Esophagus squamous epithelium (tissue), 5 donors: Measurements from ENCODE around the gene C20orf96. TPM values are rescaled to one million over a fixed set of nuclear protein-coding genes. Genes with fewer than 3 reads are reported as not detected.

ENCODE experiments used
- DNase-seq: peaks from one replicate; lab custom pipeline; 2025; lab: John Stamatoyannopoulos, UW
- H3K27ac ChIP-seq, 4 donors: fragments of 200-600 bp; sonication (generic); one replicate each; pipeline ENCODE4 v1.5.1; 2016 to 2019; ENCODE audit warnings: mild to moderate bottlenecking in 1 of 4
- H3K27me3 ChIP-seq, 4 donors: fragments of 200-600 bp; sonication (generic); 1 replicate in 3 of 4; 2 replicates in 1 of 4; pipeline versions ENCODE4 v1.5.1 to v1.6.0; 2017 to 2021; ENCODE audit warnings: antibody characterized with exemption in 1 of 4
- H3K36me3 ChIP-seq, 3 donors: fragments of 200-600 bp; sonication (generic); one replicate each; pipeline ENCODE4 v1.5.1; 2016 to 2019
- H3K4me1 ChIP-seq, 3 donors: fragments of 200-600 bp; sonication (generic); one replicate each; pipeline ENCODE4 v1.5.1; 2017 to 2019
- H3K4me3 ChIP-seq, 4 donors: fragments of 200-600 bp; sonication (generic); 1 replicate in 3 of 4; 2 replicates in 1 of 4; pipeline ENCODE4 v1.5.1; 2016 to 2019; ENCODE audit warnings: mild to moderate bottlenecking in 2 of 4, moderate library complexity in 1 of 4
- H3K9me3 ChIP-seq, 3 donors: fragments of 200-600 bp; sonication (generic); one replicate each; pipeline ENCODE4 v1.5.1; 2016 to 2019
- CTCF ChIP-seq, 6 experiments: fragments of 450-650 bp in 4 of 6; fragments of 200-600 bp in 2 of 6; sonication (generic) in 2 of 6; IDR thresholded peaks; one replicate each; pipeline ENCODE4 v1.5.1; 2016 to 2019; ENCODE audit warnings: antibody characterized with exemption in 6 of 6, mild to moderate bottlenecking in 4 of 6, moderate library complexity in 4 of 6
- POLR2A ChIP-seq, 4 donors: fragments of 450-650 bp; IDR thresholded peaks; one replicate each; pipeline ENCODE4 v1.6.1; 2017; ENCODE audit warnings: antibody characterized with exemption in 4 of 4, mild to moderate bottlenecking in 4 of 4, moderate library complexity in 3 of 4
- WGBS, 2 donors: methylation state at CpG; one replicate each; pipeline ENCODE4 v1.1.5; 2018; 5-methylcytosine and 5-hydroxymethylcytosine counted together
- intact Hi-C: fragments of 100-400 bp; cut with DNase I; formaldehyde crosslinking; loops from one replicate; pipeline ENCODE4 v1.15.0; 2022
- total RNA-seq, 4 donors: library from RNA; depleted of rRNA; stranded (reverse); fragments of >200 nt; gene quantifications; one replicate each; pipeline ENCODE4 v1.1.0, GENCODE V29; 2016
- donor health status: DM: yes; HTN: yes; CAD: no.

The C20orf96 gene
- total RNA-seq, 4 donors from 2014 or later: 0.19 to 1.1 (median 0.89) TPM

- intact Hi-C loops: no loop called here
- WGBS, 2 donors: 51 to 62% methylated on average over 2 to 4 of the region's 5 CpGs
Observed at GRCh38 chr20:270517-270916, 20.0 kb downstream of the C20orf96 start.

DNA sequence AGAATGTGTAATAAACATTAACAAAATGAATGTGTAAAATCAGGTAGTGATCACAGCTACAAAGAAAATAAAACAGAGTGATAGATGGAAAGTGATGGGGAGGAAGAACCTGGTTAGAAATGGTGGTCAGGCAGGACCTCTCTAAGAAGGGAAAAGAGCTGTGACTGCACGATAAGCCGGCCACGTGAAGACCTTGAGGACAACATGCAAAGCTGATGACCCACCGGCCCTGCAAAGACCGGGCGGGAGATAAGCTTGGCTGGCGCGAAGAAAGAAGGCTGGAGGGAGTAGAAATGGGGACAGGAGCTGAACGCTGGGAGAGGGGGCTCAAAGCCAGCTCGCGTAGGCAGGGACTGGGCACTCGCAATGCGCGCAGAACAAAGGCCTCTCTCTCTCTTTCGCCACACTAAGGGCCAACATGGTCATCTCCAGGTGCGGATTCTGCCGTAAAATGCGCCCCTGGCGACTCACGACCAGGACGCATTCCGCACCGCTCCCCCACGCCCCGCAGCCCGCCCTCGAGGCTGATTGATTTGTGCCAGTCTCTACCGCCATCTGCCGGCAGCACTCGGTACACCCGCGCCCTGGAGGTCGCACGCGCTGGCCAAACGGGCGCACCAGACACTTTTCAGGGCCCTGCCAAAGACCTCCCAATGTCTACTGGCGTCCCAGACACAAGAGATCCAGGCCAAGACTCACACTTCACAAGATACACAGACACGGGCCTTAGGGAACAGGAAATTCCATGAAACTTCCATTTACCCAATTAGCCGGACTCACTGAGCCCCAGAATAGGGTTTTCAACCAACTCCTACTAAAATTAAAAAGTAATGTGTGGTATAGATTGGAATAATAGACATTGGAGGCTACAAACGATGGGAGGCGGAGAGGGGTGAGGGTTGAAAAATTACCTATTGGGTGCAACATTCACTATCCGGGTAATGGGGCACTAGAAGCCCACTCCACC lies 23.7 kb downstream of the C20orf96 start:
- intact Hi-C loops: loop anchor here (10.0 kb wide), 1 partner anchor 52 kb away; no protein-coding TSS in a partner anchor
- peaks cover 0 to 18% (median 0%) of the 10 kb centered on the region in 4 donors for H3K27me3 ChIP-seq
- H3K27ac ChIP-seq: no peak overlapping the region
- peak; percentile 24 for DNase-seq
- WGBS, 2 donors: 9 to 14% methylated on average over 24 to 27 of the region's 43 CpGs
- H3K9me3 ChIP-seq: no peaks in the 10 kb centered on the region
- H3K36me3 ChIP-seq: no peaks in the 10 kb centered on the region
- H3K4me1 ChIP-seq: peaks cover 3 to 12% (median 4%) of the 10 kb centered on the region in 3 donors
- peak; percentile 88 to 99 (median 91) for TF ChIP-seq CTCF (IDR thresholded peaks at IDR 0.05)
- no peak for TF ChIP-seq POLR2A (IDR thresholded peaks at IDR 0.05)
- peak overlapping the region; percentile 12 to 62 (median 46) for H3K4me3 ChIP-seq

More at GRCh38 chr20:270517-270916, 20.0 kb downstream of the C20orf96 start:
- H3K9me3 ChIP-seq: no peaks in the 10 kb centered on the region
- peaks cover 3 to 12% (median 4%) of the 10 kb centered on the region in 3 donors for H3K4me1 ChIP-seq
- no peak overlapping the region for H3K27ac ChIP-seq
- no peak for TF ChIP-seq POLR2A (IDR thresholded peaks at IDR 0.05)
- TF ChIP-seq CTCF (IDR thresholded peaks at IDR 0.05): no peak
- no peak overlapping the region for H3K4me3 ChIP-seq
- peaks cover 0 to 3% (median 0%) of the 10 kb centered on the region in 3 donors for H3K36me3 ChIP-seq
- DNase-seq: no peak
- peaks cover 0 to 11% (median 0%) of the 10 kb centered on the region in 4 donors for H3K27me3 ChIP-seq

- 73% methylated on average over 4 of the region's 13 CpGs; no CpG with 5 or more reads in 1 of the 2 donors for WGBS, 2 donors
- peaks cover 0 to 18% (median 0%) of the 10 kb centered on the region in 4 donors for H3K27me3 ChIP-seq
- TF ChIP-seq POLR2A (IDR thresholded peaks at IDR 0.05) (no peak), CTCF (IDR thresholded peaks at IDR 0.05) (no peak)
- no peaks in the 10 kb centered on the region for H3K9me3 ChIP-seq
- no peak overlapping the region for H3K27ac ChIP-seq
- intact Hi-C loops: loop anchor here (10.0 kb wide), 1 partner anchor 49 kb away; no protein-coding TSS in a partner anchor
- no peak for DNase-seq
- no peak overlapping the region for H3K4me3 ChIP-seq
- H3K36me3 ChIP-seq: no peaks in the 10 kb centered on the region
- peaks cover 3 to 12% (median 4%) of the 10 kb centered on the region in 3 donors for H3K4me1 ChIP-seq
Observed at GRCh38 chr20:263701-264100, 26.8 kb downstream of the C20orf96 start.

DNA sequence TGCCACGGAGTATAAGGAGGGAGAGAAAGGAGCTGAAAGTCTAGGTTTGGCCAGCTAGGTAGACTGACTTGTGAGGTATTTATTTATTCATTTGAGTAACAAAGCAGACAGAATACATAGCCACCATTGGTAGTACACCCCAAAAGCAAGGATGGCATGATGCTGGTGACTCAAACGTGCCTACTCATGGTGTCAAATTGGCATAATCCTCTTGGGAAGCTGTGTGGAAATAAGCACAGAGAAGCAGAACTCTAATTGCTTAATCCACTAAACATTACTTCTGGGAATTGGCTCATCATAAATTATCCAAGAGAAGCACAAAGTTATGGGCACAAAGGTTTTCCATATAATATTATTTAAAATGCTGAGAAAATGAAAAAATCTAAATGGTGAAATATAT lies 30.6 kb downstream of the C20orf96 start:
- Histone ChIP-seq H3K36me3 (no peaks in the 10 kb centered on the region), H3K4me3 (no peak overlapping the region), H3K9me3 (no peaks in the 10 kb centered on the region), H3K27me3 (peaks cover 0 to 18% (median 0%) of the 10 kb centered on the region in 4 donors), H3K4me1 (no peaks in the 10 kb centered on the region), H3K27ac (no peak overlapping the region)
- DNase-seq: no peak
- intact Hi-C loops: loop anchor here (10.0 kb wide), 1 partner anchor 45 kb away; no protein-coding TSS in a partner anchor
- no peak for TF ChIP-seq CTCF (IDR thresholded peaks at IDR 0.05)
- TF ChIP-seq POLR2A (IDR thresholded peaks at IDR 0.05): no peak
- 54 to 70% methylated on average over 1 to 2 of the region's 2 CpGs for WGBS, 2 donors

DNA sequence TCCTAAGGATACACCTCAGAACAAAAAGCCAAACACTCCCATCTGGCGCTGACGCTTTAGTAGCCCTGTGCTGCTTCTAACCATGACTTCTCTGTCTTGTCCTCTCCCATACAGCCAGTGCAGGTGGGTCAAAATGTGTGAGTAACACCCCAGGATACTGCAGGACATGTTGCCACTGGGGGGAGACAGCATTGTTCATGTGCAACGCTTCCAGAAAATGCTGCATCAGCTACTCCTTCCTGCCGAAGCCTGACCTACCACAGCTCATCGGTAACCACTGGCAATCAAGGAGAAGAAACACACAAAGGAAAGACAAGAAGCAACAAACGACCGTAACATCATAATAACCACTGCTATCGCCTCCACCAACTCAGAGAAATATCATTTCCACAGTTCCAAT lies 31.6 kb downstream of the C20orf96 start:
- H3K27me3 ChIP-seq: peaks cover 0 to 18% (median 0%) of the 10 kb centered on the region in 4 donors
- intact Hi-C loops: no loop called here
- no peak overlapping the region for H3K27ac ChIP-seq
- H3K4me1 ChIP-seq: no peaks in the 10 kb centered on the region
- no peak for TF ChIP-seq POLR2A (IDR thresholded peaks at IDR 0.05)
- peak in 1 of 6 experiments; percentile 5 for TF ChIP-seq CTCF (IDR thresholded peaks at IDR 0.05)
- no peaks in the 10 kb centered on the region for H3K36me3 ChIP-seq
- no peaks in the 10 kb centered on the region for H3K9me3 ChIP-seq
- no peak overlapping the region for H3K4me3 ChIP-seq
- WGBS, 2 donors: 50 to 57% methylated on average over 8 of the region's 8 CpGs
- no peak for DNase-seq
